ENCODE results near the gene BABAM1. TPM values are rescaled to one million over a fixed set of nuclear protein-coding genes. Genes with fewer than 3 reads are reported as not detected.

Gene BABAM1
- total and polyA plus RNA-seq, 9 of the 15 experiments (the other 6 are each of a cell fraction or from before 2014, with no cell fraction given): 14.7 to 160 (median 113) TPM

- no peak for TF ChIP-seq POLR3G (IDR thresholded peaks at IDR 0.05; ENCODE audit: extremely low read depth, insufficient read length, insufficient replicate concordance)
- no peak for TF ChIP-seq CBX3 (IDR thresholded peaks at IDR 0.05; ENCODE audit: borderline replicate concordance in 1 of 2, low read length in 2 of 2)
- TF ChIP-seq ZNF174 (CRISPR knock-in tag; IDR thresholded peaks at IDR 0.05): no peak
- no peak for TF ChIP-seq COPS2 (conservative IDR thresholded peaks at IDR 0.05)
- no peak for TF ChIP-seq CTCFL (IDR thresholded peaks at IDR 0.05; ENCODE audit: borderline replicate concordance, insufficient read depth, low read depth, low read length, poor library complexity, severe bottlenecking)
- TF ChIP-seq ZNF354B (CRISPR knock-in tag; IDR thresholded peaks at IDR 0.05): no peak
- no peak for TF ChIP-seq NFXL1 (CRISPR knock-in tag; IDR thresholded peaks at IDR 0.05)
- TF ChIP-seq, protein P1, sequence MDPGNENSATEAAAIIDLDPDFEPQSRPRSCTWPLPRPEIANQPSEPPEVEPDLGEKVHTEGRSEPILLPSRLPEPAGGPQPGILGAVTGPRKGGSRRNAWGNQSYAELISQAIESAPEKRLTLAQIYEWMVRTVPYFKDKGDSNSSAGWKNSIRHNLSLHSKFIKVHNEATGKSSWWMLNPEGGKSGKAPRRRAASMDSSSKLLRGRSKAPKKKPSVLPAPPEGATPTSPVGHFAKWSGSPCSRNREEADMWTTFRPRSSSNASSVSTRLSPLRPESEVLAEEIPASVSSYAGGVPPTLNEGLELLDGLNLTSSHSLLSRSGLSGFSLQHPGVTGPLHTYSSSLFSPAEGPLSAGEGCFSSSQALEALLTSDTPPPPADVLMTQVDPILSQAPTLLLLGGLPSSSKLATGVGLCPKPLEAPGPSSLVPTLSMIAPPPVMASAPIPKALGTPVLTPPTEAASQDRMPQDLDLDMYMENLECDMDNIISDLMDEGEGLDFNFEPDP (CRISPR knock-in tag; IDR thresholded peaks at IDR 0.05): no peak
- TF ChIP-seq CEBPG (CRISPR knock-in tag; IDR thresholded peaks at IDR 0.05): peak; percentile 82
- peak; percentile 41 to 76; a peak in 3 of 4 replicates for TF ChIP-seq CEBPG (tag; conservative IDR thresholded peaks at IDR 0.05 in 1 of 2, IDR thresholded peaks at IDR 0.05 in 1 of 2)
- no peak for TF ChIP-seq ZNF584 (CRISPR knock-in tag; IDR thresholded peaks at IDR 0.05; ENCODE audit: low read depth)
- no peak for TF ChIP-seq GTF2F1 (IDR thresholded peaks at IDR 0.05; ENCODE audit: low read depth, low read length)
- TF ChIP-seq ZNF133 (CRISPR knock-in tag; IDR thresholded peaks at IDR 0.05): no peak
- no peak for TF ChIP-seq CHD1 (IDR thresholded peaks at IDR 0.05; ENCODE audit: low read length)
- no peak for TF ChIP-seq ARID1B (IDR thresholded peaks at IDR 0.05)
- TF ChIP-seq, protein P2, sequence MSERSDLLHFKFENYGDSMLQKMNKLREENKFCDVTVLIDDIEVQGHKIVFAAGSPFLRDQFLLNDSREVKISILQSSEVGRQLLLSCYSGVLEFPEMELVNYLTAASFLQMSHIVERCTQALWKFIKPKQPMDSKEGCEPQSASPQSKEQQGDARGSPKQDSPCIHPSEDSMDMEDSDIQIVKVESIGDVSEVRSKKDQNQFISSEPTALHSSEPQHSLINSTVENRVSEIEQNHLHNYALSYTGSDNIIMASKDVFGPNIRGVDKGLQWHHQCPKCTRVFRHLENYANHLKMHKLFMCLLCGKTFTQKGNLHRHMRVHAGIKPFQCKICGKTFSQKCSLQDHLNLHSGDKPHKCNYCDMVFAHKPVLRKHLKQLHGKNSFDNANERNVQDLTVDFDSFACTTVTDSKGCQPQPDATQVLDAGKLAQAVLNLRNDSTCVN (CRISPR knock-in tag; IDR thresholded peaks at IDR 0.05): peak; percentile 80; the same call in 1 of the 2 replicates
- TF ChIP-seq ZNF57 (CRISPR knock-in tag; IDR thresholded peaks at IDR 0.05): peak; percentile 57; the same call in 1 of the 2 replicates
- no peak for TF ChIP-seq CBX8 (IDR thresholded peaks at IDR 0.05; ENCODE audit: borderline replicate concordance, extremely low read depth, low read depth, low read length, poor library complexity, severe bottlenecking)
Measured at GRCh38 chr19:17226002-17226933, 41.0 kb upstream of the BABAM1 start, which contains the start of gene OCEL1 (continued).

All from K562 (cell line).